GM13977 (cell line): ENCODE measurements around the gene CD52.

Experiments
- DNase-seq: peaks from one replicate; pipeline ENCODE4 v3.0.0; 2012; ENCODE audit warnings: low spot score
- in situ Hi-C: fragments of 300-500 bp; cut with MboI; formaldehyde crosslinking; loops from one replicate; pipeline ENCODE4 v1.12.0; 2022; ENCODE audit warnings: low sequenced_read_pairs, low pct_unique_long_range_greater_than_20kb, mixed read lengths, inconsistent platforms; ENCODE audit not compliant: unreplicated experiment
- TF ChIP-seq, protein P1 (sequence below): IDR thresholded peaks from 2 replicates; pipeline ENCODE4 v1.5.1; 2012; ENCODE audit warnings: mild to moderate bottlenecking, control low read depth; ENCODE audit not compliant: insufficient read depth; ENCODE audit errors: extremely low read depth, missing control alignments

CD52 gene

DNA sequence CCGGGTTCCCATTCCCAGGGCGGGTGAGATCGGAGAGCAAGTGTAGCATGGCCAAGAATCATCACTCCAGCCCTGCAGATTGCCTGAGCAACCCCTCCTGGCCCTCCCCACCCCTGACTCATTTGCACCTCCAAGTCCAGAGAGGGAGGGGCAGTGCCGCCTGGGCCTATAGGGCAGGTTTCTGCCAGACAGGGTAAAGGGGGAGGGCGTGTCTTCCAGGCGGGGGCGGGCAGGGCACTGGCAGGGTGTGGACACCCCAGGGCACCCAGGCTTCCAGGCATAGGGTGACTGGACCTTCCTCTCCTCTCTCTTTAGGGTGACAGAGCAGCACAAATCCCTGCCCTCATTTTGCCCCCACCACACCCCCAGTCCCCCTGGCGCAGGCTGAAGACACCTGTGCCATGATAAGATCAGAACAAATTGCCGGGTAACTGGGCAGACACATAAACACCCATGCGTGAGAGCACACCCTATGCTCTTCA lies 39.4 kb downstream of the CD52 start:
- in situ Hi-C loops = no loop called here
- TF ChIP-seq, protein P1, sequence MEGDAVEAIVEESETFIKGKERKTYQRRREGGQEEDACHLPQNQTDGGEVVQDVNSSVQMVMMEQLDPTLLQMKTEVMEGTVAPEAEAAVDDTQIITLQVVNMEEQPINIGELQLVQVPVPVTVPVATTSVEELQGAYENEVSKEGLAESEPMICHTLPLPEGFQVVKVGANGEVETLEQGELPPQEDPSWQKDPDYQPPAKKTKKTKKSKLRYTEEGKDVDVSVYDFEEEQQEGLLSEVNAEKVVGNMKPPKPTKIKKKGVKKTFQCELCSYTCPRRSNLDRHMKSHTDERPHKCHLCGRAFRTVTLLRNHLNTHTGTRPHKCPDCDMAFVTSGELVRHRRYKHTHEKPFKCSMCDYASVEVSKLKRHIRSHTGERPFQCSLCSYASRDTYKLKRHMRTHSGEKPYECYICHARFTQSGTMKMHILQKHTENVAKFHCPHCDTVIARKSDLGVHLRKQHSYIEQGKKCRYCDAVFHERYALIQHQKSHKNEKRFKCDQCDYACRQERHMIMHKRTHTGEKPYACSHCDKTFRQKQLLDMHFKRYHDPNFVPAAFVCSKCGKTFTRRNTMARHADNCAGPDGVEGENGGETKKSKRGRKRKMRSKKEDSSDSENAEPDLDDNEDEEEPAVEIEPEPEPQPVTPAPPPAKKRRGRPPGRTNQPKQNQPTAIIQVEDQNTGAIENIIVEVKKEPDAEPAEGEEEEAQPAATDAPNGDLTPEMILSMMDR = no peak
- no peak for DNase-seq

DNA sequence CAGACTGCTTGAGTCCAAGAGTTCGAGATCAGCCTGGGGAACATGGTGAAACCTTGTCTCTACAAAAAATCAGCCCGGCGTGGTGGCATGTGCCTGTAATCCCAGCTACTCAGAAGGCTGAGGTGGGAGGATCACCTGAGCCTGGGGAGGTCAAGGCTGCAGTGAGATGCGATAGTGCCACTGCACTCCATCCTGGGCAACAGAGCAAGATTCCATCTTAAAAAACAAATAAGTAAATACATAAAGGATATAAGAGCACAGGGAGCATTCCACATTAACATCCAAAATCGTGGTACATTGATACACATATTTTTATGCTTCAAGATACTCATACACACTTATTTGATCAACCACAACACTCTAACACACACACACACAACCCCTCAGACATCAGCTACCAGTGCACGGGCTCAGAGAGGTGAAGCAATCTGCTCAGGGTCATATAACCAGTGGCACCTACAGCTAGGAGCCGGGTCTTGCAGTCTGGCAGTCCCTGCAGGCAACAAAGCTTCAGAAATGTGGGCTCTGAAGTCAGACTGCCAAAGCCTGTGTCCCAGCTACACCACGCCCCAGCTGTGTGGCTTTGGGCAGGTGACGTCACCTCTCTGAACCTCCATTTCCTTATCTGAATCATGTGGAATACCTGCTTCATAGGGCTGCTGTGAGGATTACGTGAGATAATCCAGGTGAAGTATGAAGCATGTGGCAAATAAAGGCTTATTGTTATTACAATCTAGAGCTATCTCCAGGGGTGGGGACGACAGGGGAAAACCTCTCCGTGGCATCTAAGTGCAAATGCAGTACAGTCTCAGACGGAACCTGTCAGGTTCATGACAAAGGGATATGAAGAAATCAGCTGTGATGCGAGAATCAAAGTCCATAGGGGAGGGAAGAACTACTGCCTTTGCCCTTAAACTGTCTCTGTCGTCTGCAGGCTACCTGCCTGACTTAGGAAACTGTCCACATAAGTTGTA lies 40.9 kb downstream of the CD52 start:
- in situ Hi-C loops = no loop called here
- DNase-seq = no peak
- TF ChIP-seq, protein P1 = no peak

DNA sequence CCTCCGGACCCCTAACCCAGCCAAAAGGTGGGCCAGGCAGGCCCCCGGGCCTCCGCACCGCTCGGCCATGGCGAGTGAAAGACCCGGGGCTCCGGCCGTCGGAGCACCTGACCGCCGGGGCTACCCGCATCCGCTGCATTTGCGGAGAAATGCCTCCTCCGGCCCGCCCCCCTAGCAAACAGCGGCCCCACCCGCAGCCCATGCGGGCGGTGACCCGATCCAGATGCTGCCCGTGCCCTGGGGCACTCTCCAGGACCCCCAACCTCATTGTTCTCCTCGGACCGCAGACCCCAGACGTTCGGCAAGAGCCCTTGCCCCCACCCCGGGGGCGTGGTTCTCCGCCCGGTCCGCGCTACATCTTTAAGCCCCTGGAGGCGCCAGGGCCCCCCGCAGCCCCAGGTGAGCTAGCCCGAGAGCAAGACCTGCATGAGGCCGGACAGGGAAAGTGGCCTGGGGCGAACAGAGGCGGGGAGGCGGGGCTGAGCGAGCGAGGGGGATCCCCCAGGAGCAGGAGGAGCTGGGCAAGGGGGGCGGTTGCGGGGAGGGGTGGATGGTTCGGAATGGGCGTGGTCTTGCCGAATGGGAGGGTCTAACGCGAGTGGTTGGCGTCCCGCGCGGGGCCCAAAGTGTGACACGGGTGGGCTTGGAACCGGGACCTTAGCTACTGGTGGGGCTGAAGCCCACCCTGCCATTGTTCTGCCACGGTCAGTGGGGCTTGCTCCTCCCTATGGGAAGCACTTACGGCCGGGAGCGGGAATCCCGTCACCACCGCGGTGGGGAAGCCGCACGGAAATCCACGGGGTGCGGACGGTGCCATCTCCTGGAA lies 42.4 kb downstream of the CD52 start:
- TF ChIP-seq, protein P1 = no peak
- in situ Hi-C loops = no loop called here
- peak; percentile 78 for DNase-seq

DNA sequence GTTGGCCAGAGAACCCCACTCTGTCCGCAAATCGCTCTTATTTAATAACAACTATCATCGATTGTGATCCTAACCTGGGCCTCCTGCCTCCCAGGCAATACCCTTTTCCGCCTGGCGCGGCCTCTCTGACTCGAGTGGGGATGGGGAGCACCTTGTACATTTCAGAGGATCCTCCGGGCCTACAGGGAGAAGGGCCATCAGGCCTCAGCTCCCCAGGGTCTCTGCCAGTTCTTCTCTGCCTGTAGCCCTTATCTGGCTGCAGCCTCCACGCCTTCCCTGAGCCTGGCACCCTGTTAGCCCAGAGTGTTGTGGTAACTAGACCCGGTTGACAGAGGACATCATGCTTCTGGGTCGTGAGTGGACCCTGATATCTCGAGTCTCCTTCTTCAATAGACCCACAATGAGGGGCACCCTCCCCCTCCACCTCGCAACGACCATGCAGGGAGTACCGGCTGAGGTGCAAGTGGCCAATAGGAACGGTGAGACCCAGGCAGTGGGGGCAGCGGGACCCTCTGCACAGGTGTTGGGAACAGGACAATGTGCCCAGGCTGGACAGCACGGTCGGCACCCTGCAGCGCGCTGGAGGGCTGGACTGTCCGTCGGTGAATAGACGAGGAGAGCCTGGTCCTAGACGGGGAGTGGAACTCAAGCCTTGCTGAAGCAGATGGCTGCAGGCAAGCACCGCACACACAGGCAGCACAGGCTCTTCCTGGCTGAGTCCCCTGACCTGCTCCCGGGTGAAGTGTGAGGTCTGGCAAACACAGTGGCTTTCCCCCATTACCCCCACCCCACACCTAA lies 43.2 kb downstream of the CD52 start:
- in situ Hi-C loops = no loop called here
- TF ChIP-seq, protein P1 = no peak
- no peak for DNase-seq

DNA sequence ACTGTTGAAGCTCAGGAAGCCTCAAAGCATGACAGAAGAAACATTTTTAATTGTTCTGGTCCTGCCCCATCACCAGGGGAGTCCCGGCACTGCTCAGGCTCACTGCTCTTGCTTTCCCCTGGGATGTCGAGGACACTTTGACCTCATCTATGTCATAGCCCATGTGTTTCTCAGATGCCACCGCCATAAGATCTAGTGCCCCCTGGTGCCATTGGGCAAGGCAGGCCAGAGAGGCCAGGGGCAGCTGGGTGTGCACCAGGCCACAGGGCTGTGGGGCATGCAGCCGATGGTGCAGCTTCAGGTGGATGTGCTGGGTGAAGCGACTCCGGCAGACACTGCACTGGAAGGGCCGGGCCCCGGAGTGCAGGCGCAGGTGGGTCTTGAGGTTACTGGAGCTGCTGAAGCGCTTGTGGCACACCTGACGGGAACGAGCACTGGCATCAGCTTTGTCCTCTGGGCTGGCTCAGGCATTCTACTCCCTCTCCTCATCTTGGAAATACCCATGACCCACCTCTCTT lies 43.9 kb downstream of the CD52 start:
- in situ Hi-C loops = no loop called here

More for the DNA sequence above, 43.9 kb downstream of the CD52 start:
- no peak for DNase-seq
- TF ChIP-seq, protein P1 = no peak
